H9 (cell line): ENCODE results near the gene CDYL. TPM values are rescaled to one million over a fixed set of nuclear protein-coding genes. Genes with fewer than 3 reads are reported as not detected.

Experiments used
- DNase-seq: peaks from one replicate; pipeline ENCODE4 v3.0.0-alpha.2; 2017
- H2AFZ ChIP-seq: one replicate; pipeline ENCODE4 v1.6.1; 2013; ENCODE audit warnings: mild to moderate bottlenecking, low read length, control low read depth, moderate library complexity
- H2AK5ac ChIP-seq: 2 replicates; pipeline ENCODE4 v1.6.1; 2013; ENCODE audit warnings: low read length, control low read depth, mixed read lengths; ENCODE audit not compliant: insufficient read length
- H2BK120ac ChIP-seq: one replicate; pipeline ENCODE4 v1.6.1; 2013; ENCODE audit warnings: low read depth, mild to moderate bottlenecking, low read length, control low read depth, inconsistent platforms; ENCODE audit not compliant: poor library complexity, severe bottlenecking
- H2BK12ac ChIP-seq: 2 replicates; pipeline ENCODE4 v1.6.1; 2013; ENCODE audit warnings: low read length, control low read depth, mixed read lengths, low read depth; ENCODE audit not compliant: insufficient read length
- H2BK15ac ChIP-seq: 2 replicates; pipeline ENCODE4 v1.6.1; 2013; ENCODE audit warnings: low read depth, low read length, control low read depth
- H2BK20ac ChIP-seq: one replicate; pipeline ENCODE4 v1.6.1; 2013; ENCODE audit warnings: low read depth, mild to moderate bottlenecking, low read length, control low read depth, inconsistent platforms; ENCODE audit not compliant: poor library complexity, severe bottlenecking
- H2BK5ac ChIP-seq: 2 replicates; pipeline ENCODE4 v1.6.1; 2013; ENCODE audit warnings: low read length, control low read depth, mixed read lengths; ENCODE audit not compliant: insufficient read length
- H3K14ac ChIP-seq: 2 replicates; pipeline ENCODE4 v1.6.1; 2013; ENCODE audit warnings: low read length, control low read depth; ENCODE audit not compliant: insufficient read depth
- H3K18ac ChIP-seq: 2 replicates; pipeline ENCODE4 v1.6.1; 2013; ENCODE audit warnings: low read depth, mild to moderate bottlenecking, mixed read lengths, low read length, control low read depth; ENCODE audit not compliant: insufficient read length
- H3K23ac ChIP-seq: 2 replicates; pipeline ENCODE4 v1.6.1; 2013; ENCODE audit warnings: low read length, control low read depth, mixed read lengths, low read depth; ENCODE audit not compliant: insufficient read length
- H3K23me2 ChIP-seq: 2 replicates; pipeline ENCODE4 v1.6.1; 2013; ENCODE audit warnings: low read depth, mild to moderate bottlenecking, mixed read lengths, low read length, control low read depth; ENCODE audit not compliant: insufficient read length, poor library complexity, severe bottlenecking
- H3K27ac ChIP-seq: 2 replicates; pipeline ENCODE4 v1.5.1; 2013; ENCODE audit warnings: low read length, control low read depth, mixed read lengths, low read depth; ENCODE audit not compliant: insufficient read length
- H3K27me3 ChIP-seq: 2 replicates; pipeline ENCODE4 v1.6.1; 2013; ENCODE audit warnings: low read length, control low read depth, inconsistent platforms; ENCODE audit not compliant: insufficient read depth
- H3K4ac ChIP-seq: 2 replicates; pipeline ENCODE4 v1.6.1; 2013; ENCODE audit warnings: low read depth, mild to moderate bottlenecking, control low read depth, inconsistent platforms, low read length, moderate library complexity
- H3K4me1 ChIP-seq: 2 replicates; pipeline ENCODE4 v1.6.1; 2013; ENCODE audit warnings: low read length, control low read depth, inconsistent platforms; ENCODE audit not compliant: insufficient read depth
- H3K4me2 ChIP-seq: 2 replicates; pipeline ENCODE4 v1.6.1; 2013; ENCODE audit warnings: low read length, control low read depth, mixed read lengths; ENCODE audit not compliant: insufficient read length, insufficient read depth
- H3K56ac ChIP-seq: 2 replicates; pipeline ENCODE4 v1.6.1; 2013; ENCODE audit warnings: low read depth, mild to moderate bottlenecking, mixed read lengths, low read length, control low read depth; ENCODE audit not compliant: insufficient read length
- H3K79me1 ChIP-seq: 2 replicates; pipeline ENCODE4 v1.6.1; 2013; ENCODE audit warnings: low read depth, mild to moderate bottlenecking, moderate library complexity, low read length, control low read depth, inconsistent platforms; ENCODE audit not compliant: insufficient read depth, poor library complexity, severe bottlenecking
- H3K79me2 ChIP-seq: 2 replicates; pipeline ENCODE4 v1.6.1; 2013; ENCODE audit warnings: low read length, control low read depth, inconsistent platforms; ENCODE audit not compliant: insufficient read depth
- H3K9ac ChIP-seq: 2 replicates; pipeline ENCODE4 v1.6.1; 2013; ENCODE audit warnings: low read length, control low read depth, mixed read lengths; ENCODE audit not compliant: insufficient read length; ENCODE audit errors: extremely low read depth
- H3K9me3 ChIP-seq: one replicate; pipeline ENCODE4 v1.6.1; 2013; ENCODE audit warnings: low read depth, low read length, inconsistent platforms; ENCODE audit not compliant: control insufficient read depth
- H3T11ph ChIP-seq: one replicate; pipeline ENCODE4 v1.6.1; 2013; ENCODE audit warnings: mild to moderate bottlenecking, low read length, control low read depth, inconsistent platforms
- H4K20me1 ChIP-seq: one replicate; pipeline ENCODE4 v1.6.1; 2013; ENCODE audit not compliant: control insufficient read depth, insufficient read length, insufficient read depth
- H4K5ac ChIP-seq: 2 replicates; pipeline ENCODE4 v1.6.1; 2013; ENCODE audit warnings: low read depth, mild to moderate bottlenecking, mixed read lengths, low read length, control low read depth; ENCODE audit not compliant: insufficient read length
- H4K8ac ChIP-seq: replicated peaks from 2 replicates; pipeline ENCODE4 v1.6.1; 2013; ENCODE audit warnings: low read length, control low read depth, mixed read lengths, low read depth; ENCODE audit not compliant: insufficient read length
- H4K91ac ChIP-seq: 2 replicates; pipeline ENCODE4 v1.6.1; 2013; ENCODE audit warnings: low read depth, mild to moderate bottlenecking, moderate library complexity, mixed read lengths, low read length, control low read depth; ENCODE audit not compliant: insufficient read length
- H3K27ac Mint-ChIP-seq, 3 experiments: 2 replicates in 2 of 3; 3 replicates in 1 of 3; pipeline ENCODE4 v1.8.0; 2020 to 2021; ENCODE audit warnings: mixed read lengths in 3 of 3, mild to moderate bottlenecking in 1 of 3, moderate library complexity in 1 of 3
- H3K27me3 Mint-ChIP-seq: 2 replicates; pipeline ENCODE4 v1.8.0; 2021; ENCODE audit warnings: low read depth, mild to moderate bottlenecking, moderate library complexity, mixed read lengths
- H3K36me3 Mint-ChIP-seq, 3 experiments: 2 replicates in 2 of 3; 3 replicates in 1 of 3; pipeline ENCODE4 v1.8.0; 2020 to 2021; ENCODE audit warnings: low read depth in 3 of 3, mixed read lengths in 3 of 3; ENCODE audit not compliant: insufficient read depth in 1 of 3
- H3K4me1 Mint-ChIP-seq, 2 experiments: 2 replicates each; pipeline ENCODE4 v1.8.0; 2020; ENCODE audit warnings: mixed read lengths in 2 of 2
- H3K4me3 Mint-ChIP-seq, 2 experiments: 2 replicates in 1 of 2; 3 replicates in 1 of 2; pipeline ENCODE4 v1.8.0; 2020 to 2021; ENCODE audit warnings: mild to moderate bottlenecking in 2 of 2, mixed read lengths in 2 of 2, moderate library complexity in 1 of 2
- H3K9me3 Mint-ChIP-seq, 2 experiments: 2 replicates in 1 of 2; 3 replicates in 1 of 2; pipeline ENCODE4 v1.8.0; 2020; ENCODE audit warnings: mild to moderate bottlenecking in 2 of 2, mixed read lengths in 2 of 2, moderate library complexity in 1 of 2
- CTCF ChIP-seq: fragments of 200-600 bp; sonication (generic); conservative IDR thresholded peaks from 3 replicates; pipeline ENCODE4 v1.8.0; 2021; ENCODE audit warnings: antibody characterized with exemption, mild to moderate bottlenecking
- WGBS: extraction: QIAGEN DNeasy Blood & Tissue Kit; methylation state at CpG from one replicate; pipeline ENCODE4 v1.1.7; 2013; ENCODE audit warnings: missing lambda C conversion rate, low lambda C conversion rate, mixed read lengths; ENCODE audit not compliant: insufficient read length; ENCODE audit errors: extremely low coverage; 5-methylcytosine and 5-hydroxymethylcytosine counted together
- total RNA-seq: library from RNA; stranded (reverse); gene quantifications from 2 replicates; pipeline ENCODE4 v1.2.1, GENCODE V29; 2021

Gene CDYL
- total RNA-seq, 1 experiment from 2014 or later = 95.0 TPM

GRCh38 chr6:4801491-4802110 lies 25.4 kb downstream of the CDYL start:
- Histone ChIP-seq H4K20me1 (no peaks in the 10 kb centered on the region), H2AFZ (no peak overlapping the region), H3K27me3 (no peaks in the 10 kb centered on the region), H2BK12ac (no peak overlapping the region), H3K4me1 (peaks cover 4% of the 10 kb centered on the region), H3K79me1 (peaks cover 21% of the 10 kb centered on the region), H3K79me2 (peaks cover 56% of the 10 kb centered on the region; the same call in 1 of the 2 replicates), H4K8ac (no peak overlapping the region), H2BK5ac (no peak overlapping the region), H2BK15ac (no peak overlapping the region), H3K18ac (no peak overlapping the region), H3K23me2 (no peaks in the 10 kb centered on the region), H2BK120ac (no peak overlapping the region), H2AK5ac (no peak overlapping the region), H3K23ac (no peak overlapping the region), H3T11ph (no peak overlapping the region), H3K14ac (no peak overlapping the region), H3K56ac (no peak overlapping the region), H3K9ac (no peak overlapping the region), H3K9me3 (no peaks in the 10 kb centered on the region), H4K5ac (no peak overlapping the region), H2BK20ac (no peak overlapping the region), H3K27ac (no peak overlapping the region), H4K91ac (no peak overlapping the region), H3K4me2 (no peak overlapping the region), H3K4ac (no peak overlapping the region)
- Mint-ChIP-seq H3K4me3 (no peak overlapping the region), H3K27ac (0 out of 7 replicates have a peak overlapping the region, but pooled peaks of 1 of the 3 experiments have one; percentile 1), H3K36me3 (peaks cover 0 to 10% (median 8%) of the 10 kb centered on the region in 3 experiments; a peak in 4 of 7 replicates), H3K27me3 (no peaks in the 10 kb centered on the region), H3K4me1 (peaks cover 51 to 58% of the 10 kb centered on the region in 2 experiments), H3K9me3 (no peaks in the 10 kb centered on the region)
- DNase-seq = no peak
- no peak for TF ChIP-seq CTCF
- WGBS = no CpG with 5 or more reads among the region's 3 CpGs
